ENCODE data around the gene ZNRF1.

ZNRF1 gene

DNA sequence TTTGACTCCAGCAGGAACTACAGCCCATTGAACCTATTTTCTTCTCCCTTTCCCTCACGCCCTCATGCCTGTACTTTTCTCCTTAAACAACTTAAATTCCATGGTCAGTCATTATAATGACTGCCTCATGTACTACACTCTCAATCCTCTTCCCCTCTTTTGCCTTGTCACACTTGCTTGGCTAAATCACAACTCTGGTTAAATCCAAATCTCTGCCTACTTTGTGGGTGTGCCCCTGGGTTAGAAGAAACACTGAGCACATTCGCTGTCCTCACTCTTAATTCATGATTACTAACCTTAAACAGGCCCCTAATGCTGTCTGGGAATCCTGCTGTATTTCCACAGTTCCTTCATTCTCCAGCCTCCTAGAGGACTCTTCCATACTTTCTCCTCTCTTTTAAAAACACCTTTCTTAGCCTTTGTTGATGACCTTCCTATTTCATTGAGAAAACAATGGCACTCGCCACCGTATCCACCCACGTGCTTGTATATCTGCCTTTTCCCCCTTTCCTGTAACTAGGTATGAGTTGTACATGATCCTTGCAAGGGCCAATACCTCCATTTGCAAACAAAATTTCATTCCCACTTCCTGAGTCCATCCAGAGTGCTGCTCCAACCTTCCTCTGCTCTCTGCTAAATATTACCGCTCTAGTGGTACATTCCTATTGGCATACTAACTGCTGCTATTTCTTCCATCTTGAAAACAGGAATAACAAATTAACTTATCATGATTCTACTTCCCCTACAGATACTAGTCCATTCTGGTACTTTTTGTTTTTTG lies 28.9 kb downstream of the ZNRF1 start:
- Histone ChIP-seq H3K9me3 (no peaks in the 10 kb centered on the region), H3K4me3 (ENCODE audit: low read depth in 1 of 2, low read length in 1 of 2) (no peak overlapping the region), H3K27ac (no peak overlapping the region), H3K27me3 (no peaks in the 10 kb centered on the region), H3K4me1 (ENCODE audit: control insufficient read depth in 1 of 2, insufficient read depth in 1 of 2, low read depth in 1 of 2, low read length in 1 of 2) (peaks cover 28 to 33% of the 10 kb centered on the region in 2 experiments), H3K36me3 (no peaks in the 10 kb centered on the region)
- TF ChIP-seq, protein P1, sequence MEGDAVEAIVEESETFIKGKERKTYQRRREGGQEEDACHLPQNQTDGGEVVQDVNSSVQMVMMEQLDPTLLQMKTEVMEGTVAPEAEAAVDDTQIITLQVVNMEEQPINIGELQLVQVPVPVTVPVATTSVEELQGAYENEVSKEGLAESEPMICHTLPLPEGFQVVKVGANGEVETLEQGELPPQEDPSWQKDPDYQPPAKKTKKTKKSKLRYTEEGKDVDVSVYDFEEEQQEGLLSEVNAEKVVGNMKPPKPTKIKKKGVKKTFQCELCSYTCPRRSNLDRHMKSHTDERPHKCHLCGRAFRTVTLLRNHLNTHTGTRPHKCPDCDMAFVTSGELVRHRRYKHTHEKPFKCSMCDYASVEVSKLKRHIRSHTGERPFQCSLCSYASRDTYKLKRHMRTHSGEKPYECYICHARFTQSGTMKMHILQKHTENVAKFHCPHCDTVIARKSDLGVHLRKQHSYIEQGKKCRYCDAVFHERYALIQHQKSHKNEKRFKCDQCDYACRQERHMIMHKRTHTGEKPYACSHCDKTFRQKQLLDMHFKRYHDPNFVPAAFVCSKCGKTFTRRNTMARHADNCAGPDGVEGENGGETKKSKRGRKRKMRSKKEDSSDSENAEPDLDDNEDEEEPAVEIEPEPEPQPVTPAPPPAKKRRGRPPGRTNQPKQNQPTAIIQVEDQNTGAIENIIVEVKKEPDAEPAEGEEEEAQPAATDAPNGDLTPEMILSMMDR (IDR thresholded peaks at IDR 0.05): no peak

DNA sequence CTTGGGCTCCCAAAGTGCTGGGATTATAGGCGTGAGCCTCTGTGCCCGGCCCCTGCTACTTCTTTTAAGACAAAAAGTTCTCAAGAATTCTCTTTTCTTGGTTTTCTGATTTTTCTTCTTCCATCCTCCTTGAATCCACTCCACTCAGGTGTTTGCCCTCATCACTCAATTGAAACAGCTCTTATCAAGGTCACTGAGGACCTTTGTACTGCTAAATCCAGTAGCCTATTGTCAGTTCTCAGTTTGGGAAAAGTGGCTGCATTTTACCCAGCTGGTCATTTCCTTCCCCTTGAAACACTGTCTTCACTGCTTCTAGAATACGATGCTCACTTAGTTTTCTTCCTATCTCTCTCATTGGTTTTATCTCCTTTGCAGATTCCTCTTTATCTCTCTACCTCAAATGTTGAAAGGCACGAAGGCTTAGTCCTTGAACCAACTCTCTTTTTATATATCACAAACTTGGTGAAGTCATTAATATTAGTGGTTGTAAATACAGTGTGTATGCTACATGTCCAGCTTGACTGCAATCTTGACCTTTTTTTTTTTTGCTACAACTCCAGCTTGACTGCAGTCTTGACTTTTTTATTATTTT lies 29.8 kb downstream of the ZNRF1 start:
- TF ChIP-seq, protein P1 (IDR thresholded peaks at IDR 0.05): no peak
- peaks cover 28% of the 10 kb centered on the region in 2 experiments for H3K4me1 ChIP-seq (ENCODE audit: control insufficient read depth in 1 of 2, insufficient read depth in 1 of 2, low read depth in 1 of 2, low read length in 1 of 2)
- H3K4me3 ChIP-seq (ENCODE audit: low read depth in 1 of 2, low read length in 1 of 2): no peak overlapping the region
- H3K27ac ChIP-seq: no peak overlapping the region
- no peaks in the 10 kb centered on the region for H3K27me3 ChIP-seq
- H3K36me3 ChIP-seq: no peaks in the 10 kb centered on the region
- H3K9me3 ChIP-seq: no peaks in the 10 kb centered on the region

DNA sequence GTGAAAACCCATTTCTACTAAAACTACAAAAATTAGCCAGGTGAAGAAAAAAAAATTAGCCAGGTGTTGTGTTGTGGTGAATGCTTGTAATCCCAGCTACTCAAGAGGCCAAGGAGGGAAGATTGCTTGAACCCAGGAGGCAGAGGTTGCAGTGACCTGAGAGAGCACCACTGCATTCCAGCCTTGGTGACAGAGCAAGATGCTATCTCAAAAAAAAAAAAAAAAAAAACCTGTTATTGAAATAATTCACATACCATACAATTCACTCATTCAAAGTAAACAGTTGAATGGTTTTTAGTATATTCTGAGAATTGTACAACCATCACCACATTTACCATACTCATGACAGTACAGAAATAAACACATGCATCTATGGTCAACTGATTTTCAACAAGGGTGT lies 31.0 kb downstream of the ZNRF1 start:
- H3K9me3 ChIP-seq: no peaks in the 10 kb centered on the region
- no peaks in the 10 kb centered on the region for H3K27me3 ChIP-seq
- no peak overlapping the region for H3K4me3 ChIP-seq (ENCODE audit: low read depth in 1 of 2, low read length in 1 of 2)
- no peak overlapping the region for H3K27ac ChIP-seq
- no peaks in the 10 kb centered on the region for H3K36me3 ChIP-seq
- TF ChIP-seq, protein P1 (IDR thresholded peaks at IDR 0.05): no peak
- H3K4me1 ChIP-seq (ENCODE audit: control insufficient read depth in 1 of 2, insufficient read depth in 1 of 2, low read depth in 1 of 2, low read length in 1 of 2): peaks cover 18 to 25% of the 10 kb centered on the region in 2 experiments

DNA sequence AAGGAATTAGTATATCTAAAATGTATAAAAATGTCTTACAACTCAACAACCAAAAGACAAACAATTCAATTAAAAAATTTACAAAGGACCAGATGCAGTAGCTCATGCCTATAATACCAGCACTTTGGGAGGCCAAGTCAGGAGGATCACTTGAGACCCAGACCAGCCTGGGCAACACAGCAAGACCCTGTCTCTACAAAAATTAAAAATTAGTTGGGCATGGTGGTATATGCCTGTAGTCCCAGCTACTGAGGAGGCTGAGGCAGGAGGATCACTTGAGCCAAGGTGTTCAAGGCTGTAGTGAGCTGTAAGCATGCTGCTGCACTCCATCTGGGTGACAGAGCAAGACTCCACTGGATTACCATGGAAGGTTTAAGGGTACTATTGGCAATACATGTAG lies 33.8 kb downstream of the ZNRF1 start:
- Histone ChIP-seq H3K27me3 (no peaks in the 10 kb centered on the region), H3K9me3 (no peaks in the 10 kb centered on the region), H3K4me1 (ENCODE audit: control insufficient read depth in 1 of 2, insufficient read depth in 1 of 2, low read depth in 1 of 2, low read length in 1 of 2) (peaks cover 20 to 31% of the 10 kb centered on the region in 2 experiments), H3K36me3 (no peaks in the 10 kb centered on the region), H3K27ac (no peak overlapping the region), H3K4me3 (ENCODE audit: low read depth in 1 of 2, low read length in 1 of 2) (no peak overlapping the region)
- TF ChIP-seq, protein P1 (IDR thresholded peaks at IDR 0.05): no peak

DNA sequence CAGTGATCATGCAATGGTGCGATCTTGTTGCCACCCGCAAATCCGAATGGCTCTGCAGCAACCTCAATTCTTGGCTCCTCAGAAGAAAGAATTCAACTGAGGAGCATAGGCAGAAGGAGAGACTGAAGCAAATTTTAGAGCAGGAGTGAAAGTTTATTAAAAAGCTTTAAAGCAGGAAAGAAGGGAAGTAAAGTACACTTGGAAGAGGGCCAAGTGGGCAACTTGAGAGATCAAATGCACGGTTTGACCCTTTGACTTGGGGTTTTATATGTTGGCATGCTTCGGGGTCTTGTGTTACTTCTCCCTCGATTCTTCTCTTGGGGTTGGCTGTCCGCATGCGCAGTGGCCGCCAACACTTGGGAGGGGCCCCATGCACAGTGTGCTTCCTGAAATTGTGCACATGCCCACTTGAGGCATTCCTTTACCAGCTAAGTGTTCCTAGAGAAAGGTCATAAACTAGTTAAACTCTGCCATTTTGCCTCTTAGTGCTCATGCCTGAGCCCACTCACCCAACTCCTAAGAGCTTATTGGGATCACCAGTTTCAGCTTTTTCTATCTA lies 36.7 kb downstream of the ZNRF1 start:
- Histone ChIP-seq H3K4me3 (ENCODE audit: low read depth in 1 of 2, low read length in 1 of 2) (no peak overlapping the region), H3K27ac (no peak overlapping the region), H3K27me3 (no peaks in the 10 kb centered on the region), H3K4me1 (ENCODE audit: control insufficient read depth in 1 of 2, insufficient read depth in 1 of 2, low read depth in 1 of 2, low read length in 1 of 2) (peaks cover 35 to 52% of the 10 kb centered on the region in 2 experiments), H3K9me3 (no peaks in the 10 kb centered on the region), H3K36me3 (no peaks in the 10 kb centered on the region)
- TF ChIP-seq, protein P1 (IDR thresholded peaks at IDR 0.05): no peak
